GM12873 (cell line): Measurements from ENCODE around the gene TMEM187.

Experiments used
- TF ChIP-seq, protein P1 (sequence below): IDR thresholded peaks from 2 replicates; pipeline ENCODE4 v1.5.1; 2012; ENCODE audit warnings: low read depth, mild to moderate bottlenecking, moderate library complexity, low read length, control low read depth; ENCODE audit not compliant: insufficient read depth; ENCODE audit errors: missing control alignments

Gene TMEM187

DNA sequence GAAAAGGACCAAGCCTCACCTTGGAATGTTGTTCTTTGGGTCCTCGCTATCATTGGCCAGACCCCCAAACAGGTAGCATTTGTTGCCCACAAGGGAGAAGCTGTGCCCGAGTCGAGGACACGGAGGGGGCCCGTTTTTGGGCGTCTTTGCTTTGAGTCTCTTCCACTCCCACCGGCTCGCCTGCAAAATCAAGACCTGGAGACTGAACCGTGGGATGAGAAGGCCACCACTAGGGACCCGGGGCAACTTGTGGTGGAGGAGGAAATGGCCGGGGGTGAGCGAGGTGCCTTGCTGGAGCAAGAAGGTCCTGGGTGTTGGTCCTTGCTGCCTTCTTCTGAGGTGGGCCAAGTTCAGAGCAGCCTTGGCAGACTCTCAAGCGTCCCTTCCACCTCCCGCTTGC, 8.4 kb upstream of the TMEM187 start:
- TF ChIP-seq, protein P1, sequence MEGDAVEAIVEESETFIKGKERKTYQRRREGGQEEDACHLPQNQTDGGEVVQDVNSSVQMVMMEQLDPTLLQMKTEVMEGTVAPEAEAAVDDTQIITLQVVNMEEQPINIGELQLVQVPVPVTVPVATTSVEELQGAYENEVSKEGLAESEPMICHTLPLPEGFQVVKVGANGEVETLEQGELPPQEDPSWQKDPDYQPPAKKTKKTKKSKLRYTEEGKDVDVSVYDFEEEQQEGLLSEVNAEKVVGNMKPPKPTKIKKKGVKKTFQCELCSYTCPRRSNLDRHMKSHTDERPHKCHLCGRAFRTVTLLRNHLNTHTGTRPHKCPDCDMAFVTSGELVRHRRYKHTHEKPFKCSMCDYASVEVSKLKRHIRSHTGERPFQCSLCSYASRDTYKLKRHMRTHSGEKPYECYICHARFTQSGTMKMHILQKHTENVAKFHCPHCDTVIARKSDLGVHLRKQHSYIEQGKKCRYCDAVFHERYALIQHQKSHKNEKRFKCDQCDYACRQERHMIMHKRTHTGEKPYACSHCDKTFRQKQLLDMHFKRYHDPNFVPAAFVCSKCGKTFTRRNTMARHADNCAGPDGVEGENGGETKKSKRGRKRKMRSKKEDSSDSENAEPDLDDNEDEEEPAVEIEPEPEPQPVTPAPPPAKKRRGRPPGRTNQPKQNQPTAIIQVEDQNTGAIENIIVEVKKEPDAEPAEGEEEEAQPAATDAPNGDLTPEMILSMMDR: no peak

DNA sequence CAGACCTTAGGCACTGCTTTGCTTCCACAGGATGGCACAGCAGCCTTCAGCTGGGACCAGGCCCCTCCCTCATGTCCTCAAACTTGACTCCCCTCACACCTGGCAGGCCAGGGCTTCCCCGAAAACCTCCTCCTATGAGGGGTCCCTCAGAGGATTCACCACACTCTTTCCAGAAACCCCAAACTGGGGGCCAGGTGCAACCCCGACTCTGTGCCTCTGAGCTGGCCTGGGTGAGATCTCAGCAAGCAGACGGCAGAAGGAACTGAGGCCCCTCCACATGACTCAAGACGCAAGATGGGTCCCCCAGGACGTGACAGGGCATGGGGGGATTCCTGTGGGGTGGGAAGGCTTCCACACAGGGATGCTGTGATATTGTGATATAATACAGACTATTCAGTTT, 7.1 kb upstream of the TMEM187 start:
- TF ChIP-seq, protein P1: no peak

DNA sequence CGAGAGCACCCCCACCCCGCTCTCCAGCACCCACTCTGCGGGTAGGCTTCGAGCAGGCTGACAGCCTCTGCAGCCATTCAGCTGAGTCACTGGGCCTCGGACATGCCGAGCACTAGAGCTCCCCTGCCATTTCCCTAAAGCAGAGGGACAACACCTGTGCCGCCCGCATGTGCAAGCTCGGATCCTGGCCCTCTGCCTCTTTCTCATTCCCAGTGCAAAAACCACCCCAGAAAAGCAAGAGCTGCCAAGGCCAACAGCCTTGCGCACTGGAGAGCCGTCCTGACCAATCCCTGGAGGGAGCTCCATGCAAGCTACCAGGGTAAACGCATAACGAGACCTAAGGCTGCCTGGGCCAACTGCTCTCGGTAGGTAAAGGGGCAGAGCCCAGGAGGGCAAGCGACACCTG, 6.3 kb upstream of the TMEM187 start:
- TF ChIP-seq, protein P1: no peak

DNA sequence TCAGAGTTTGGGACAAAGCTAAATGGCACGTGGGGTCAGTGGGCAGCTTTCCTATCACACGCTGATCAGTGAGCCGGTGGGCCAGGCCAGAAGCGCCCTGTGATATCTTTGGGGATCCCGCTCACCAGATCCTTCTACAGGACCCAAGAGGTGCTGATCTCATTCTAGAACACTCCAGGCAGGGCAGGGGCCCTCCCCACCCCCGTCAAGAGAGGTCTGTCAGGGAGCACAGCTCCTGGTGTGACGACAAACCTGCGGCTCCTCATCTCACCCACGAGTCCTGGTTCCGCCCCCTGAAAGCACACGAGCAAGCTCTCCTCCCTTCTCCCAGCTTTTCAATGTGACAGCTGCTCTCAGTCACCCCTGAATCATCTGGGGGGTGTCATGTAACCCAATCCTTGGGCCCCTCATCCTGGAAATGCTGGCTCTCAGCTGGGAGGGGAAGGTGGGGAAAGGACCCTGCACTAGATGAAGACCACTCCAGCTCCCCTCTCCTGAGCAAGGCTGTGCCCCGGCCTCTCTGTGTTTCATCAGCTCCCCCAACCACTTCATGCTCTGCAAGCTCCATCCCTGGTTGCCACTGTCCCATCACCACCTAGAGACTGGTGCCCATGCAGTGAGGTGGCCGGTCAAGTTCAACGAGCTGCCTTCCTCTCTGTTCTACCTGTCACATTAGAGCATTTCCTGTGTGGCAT, 5.6 kb upstream of the TMEM187 start:
- TF ChIP-seq, protein P1: no peak

DNA sequence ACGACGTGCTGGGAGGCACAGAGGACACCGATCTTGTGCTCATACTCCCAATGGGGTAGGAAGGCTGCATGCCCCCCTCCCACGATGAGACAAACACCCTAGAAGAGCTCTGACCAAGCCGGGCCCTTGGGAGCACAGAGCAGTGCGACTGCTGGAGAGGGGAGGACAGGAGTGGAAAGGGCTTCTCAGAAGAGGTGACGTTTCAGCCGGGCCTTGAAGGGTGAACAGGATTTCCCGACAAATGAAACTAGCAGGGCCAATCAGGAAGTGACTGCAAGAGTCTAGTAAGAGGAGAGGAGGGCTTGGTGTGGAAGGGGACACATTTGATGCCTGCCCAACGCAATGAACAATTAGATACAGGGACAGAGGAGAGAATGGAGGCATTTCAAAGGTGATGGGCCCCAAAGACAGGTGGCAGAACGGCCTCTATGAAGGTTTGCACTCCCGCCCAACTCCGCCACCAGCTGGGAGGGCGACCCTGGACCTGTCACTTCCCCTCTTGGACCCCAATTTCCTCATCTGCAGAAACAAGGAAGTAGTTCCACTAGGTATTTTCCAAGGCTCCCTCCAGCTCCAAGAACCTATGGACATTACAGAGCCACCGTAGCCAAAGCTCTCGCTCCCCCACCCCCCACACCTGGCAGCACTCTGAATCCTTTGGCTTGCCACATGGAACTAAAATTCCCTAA, 4.9 kb upstream of the TMEM187 start:
- TF ChIP-seq, protein P1: no peak

DNA sequence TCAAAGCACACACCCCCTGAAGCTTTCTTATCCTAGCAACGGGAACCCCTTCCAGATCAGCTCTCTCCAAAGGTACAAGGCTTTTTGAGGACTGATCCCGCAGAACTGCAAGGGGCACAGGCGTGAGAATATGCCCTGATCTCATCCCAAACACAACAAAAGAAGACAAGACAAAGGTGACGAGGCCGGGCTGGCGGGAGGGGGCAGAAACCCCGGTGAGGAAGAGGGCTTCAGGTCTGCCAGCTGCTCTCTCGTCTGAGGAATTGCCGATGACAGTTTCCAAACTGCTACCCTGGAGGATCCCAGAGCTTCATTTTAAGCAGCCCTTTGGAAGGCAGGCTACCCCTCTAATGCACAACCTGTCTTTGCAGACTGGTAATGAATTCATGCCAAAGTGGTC, 4.3 kb upstream of the TMEM187 start:
- TF ChIP-seq, protein P1: no peak

DNA sequence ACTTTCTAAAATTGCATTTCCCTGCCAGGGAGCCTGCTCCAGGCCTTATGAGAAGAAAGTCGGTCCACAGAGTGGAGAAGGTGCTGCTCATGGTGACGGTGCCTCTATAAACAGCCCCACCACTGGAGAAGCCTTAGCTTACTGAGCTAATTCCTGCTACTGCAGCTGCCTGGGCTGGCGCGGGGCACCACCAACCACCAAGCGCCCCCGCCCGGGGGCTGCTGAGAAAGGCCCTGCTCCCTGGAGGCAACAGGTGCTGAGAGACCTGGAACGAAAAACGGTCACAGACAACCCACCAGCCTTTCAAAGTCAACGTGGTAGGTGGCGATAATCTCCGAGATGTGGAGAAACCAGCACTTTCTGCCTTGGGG, 3.8 kb upstream of the TMEM187 start:
- TF ChIP-seq, protein P1: peak; percentile 35
